ENCODE measurements around the gene IRF2BPL. TPM values are rescaled to one million over a fixed set of nuclear protein-coding genes. Genes with fewer than 3 reads are reported as not detected.
A peak's percentile ranks its signal among the peaks of the same experiment; 100 is the strongest.

Gene IRF2BPL
- total RNA-seq, 1 experiment from 2014 or later: 51.2 TPM

GRCh38 chr14:77062261-77062660, 33.8 kb upstream of the IRF2BPL start:
- no peak for DNase-seq (ENCODE audit: low spot score)
- Histone ChIP-seq H3K9me3 (ENCODE audit: low read depth, low read length, poor library complexity, severe bottlenecking) (no peaks in the 10 kb centered on the region), H3K4me1 (ENCODE audit: insufficient read depth, low read length, poor library complexity, severe bottlenecking) (peaks cover 17% of the 10 kb centered on the region), H3K27ac (ENCODE audit: low read depth, low read length, poor library complexity, severe bottlenecking) (no peak overlapping the region), H3K4me3 (ENCODE audit: low read depth, low read length, poor library complexity, severe bottlenecking) (no peak overlapping the region), H3K36me3 (ENCODE audit: insufficient read depth, low read length, poor library complexity, severe bottlenecking) (no peaks in the 10 kb centered on the region), H3K27me3 (replicated peaks; ENCODE audit: insufficient read depth, low read depth, low read length, poor library complexity) (no peaks in the 10 kb centered on the region)
- ChIA-PET CTCF (no interaction called here), POLR2A (ENCODE audit: low non-redundant PET) (no interaction called here)
- intact Hi-C loops (cut with micrococcal nuclease; ENCODE audit: unreplicated experiment): no loop called here
- BruUV-seq (replicated peaks): no TSS peak
- TF ChIP-seq, protein P1, sequence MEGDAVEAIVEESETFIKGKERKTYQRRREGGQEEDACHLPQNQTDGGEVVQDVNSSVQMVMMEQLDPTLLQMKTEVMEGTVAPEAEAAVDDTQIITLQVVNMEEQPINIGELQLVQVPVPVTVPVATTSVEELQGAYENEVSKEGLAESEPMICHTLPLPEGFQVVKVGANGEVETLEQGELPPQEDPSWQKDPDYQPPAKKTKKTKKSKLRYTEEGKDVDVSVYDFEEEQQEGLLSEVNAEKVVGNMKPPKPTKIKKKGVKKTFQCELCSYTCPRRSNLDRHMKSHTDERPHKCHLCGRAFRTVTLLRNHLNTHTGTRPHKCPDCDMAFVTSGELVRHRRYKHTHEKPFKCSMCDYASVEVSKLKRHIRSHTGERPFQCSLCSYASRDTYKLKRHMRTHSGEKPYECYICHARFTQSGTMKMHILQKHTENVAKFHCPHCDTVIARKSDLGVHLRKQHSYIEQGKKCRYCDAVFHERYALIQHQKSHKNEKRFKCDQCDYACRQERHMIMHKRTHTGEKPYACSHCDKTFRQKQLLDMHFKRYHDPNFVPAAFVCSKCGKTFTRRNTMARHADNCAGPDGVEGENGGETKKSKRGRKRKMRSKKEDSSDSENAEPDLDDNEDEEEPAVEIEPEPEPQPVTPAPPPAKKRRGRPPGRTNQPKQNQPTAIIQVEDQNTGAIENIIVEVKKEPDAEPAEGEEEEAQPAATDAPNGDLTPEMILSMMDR (conservative IDR thresholded peaks at IDR 0.05; ENCODE audit: low read depth, low read length): no peak
- TF ChIP-seq EZH2 (IDR thresholded peaks at IDR 0.05; ENCODE audit: borderline replicate concordance, low read depth, low read length, poor library complexity, severe bottlenecking): no peak

- CTCF ChIA-PET: no interaction called here
- Histone ChIP-seq H3K9me3 (ENCODE audit: low read depth, low read length, poor library complexity, severe bottlenecking) (no peaks in the 10 kb centered on the region), H3K4me3 (ENCODE audit: low read depth, low read length, poor library complexity, severe bottlenecking) (no peak overlapping the region), H3K4me1 (ENCODE audit: insufficient read depth, low read length, poor library complexity, severe bottlenecking) (peaks cover 17% of the 10 kb centered on the region), H3K36me3 (ENCODE audit: insufficient read depth, low read length, poor library complexity, severe bottlenecking) (no peaks in the 10 kb centered on the region), H3K27ac (ENCODE audit: low read depth, low read length, poor library complexity, severe bottlenecking) (no peak overlapping the region), H3K27me3 (replicated peaks; ENCODE audit: insufficient read depth, low read depth, low read length, poor library complexity) (no peaks in the 10 kb centered on the region)
- intact Hi-C loops (cut with micrococcal nuclease; ENCODE audit: unreplicated experiment): no loop called here
- POLR2A ChIA-PET (ENCODE audit: low non-redundant PET): no interaction called here
- DNase-seq (ENCODE audit: low spot score): no peak
- no peak for TF ChIP-seq EZH2 (IDR thresholded peaks at IDR 0.05; ENCODE audit: borderline replicate concordance, low read depth, low read length, poor library complexity, severe bottlenecking)
- TF ChIP-seq, protein P1 (conservative IDR thresholded peaks at IDR 0.05; ENCODE audit: low read depth, low read length): no peak
- no TSS peak for BruUV-seq (replicated peaks)
Observed at GRCh38 chr14:77061630-77062257, 33.2 kb upstream of the IRF2BPL start.

GRCh38 chr14:77059276-77059915, 30.9 kb upstream of the IRF2BPL start:
- TF ChIP-seq, protein P1 (conservative IDR thresholded peaks at IDR 0.05; ENCODE audit: low read depth, low read length): peak; percentile 31
- no peak for TF ChIP-seq EZH2 (IDR thresholded peaks at IDR 0.05; ENCODE audit: borderline replicate concordance, low read depth, low read length, poor library complexity, severe bottlenecking)
- H3K36me3 ChIP-seq (ENCODE audit: insufficient read depth, low read length, poor library complexity, severe bottlenecking): no peaks in the 10 kb centered on the region
- H3K4me1 ChIP-seq (ENCODE audit: insufficient read depth, low read length, poor library complexity, severe bottlenecking): peaks cover 17% of the 10 kb centered on the region
- BruUV-seq (replicated peaks): no TSS peak
- no peaks in the 10 kb centered on the region for H3K27me3 ChIP-seq (replicated peaks; ENCODE audit: insufficient read depth, low read depth, low read length, poor library complexity)
- CTCF ChIA-PET: interaction anchor here (0.5 to 1.5 kb wide), 5 partner anchors 8 to 186 kb away, joined by 3 to 7 read pairs (median 7); no protein-coding TSS in a partner anchor
- no peak overlapping the region for H3K27ac ChIP-seq (ENCODE audit: low read depth, low read length, poor library complexity, severe bottlenecking)
- POLR2A ChIA-PET (ENCODE audit: low non-redundant PET): interaction anchor here (0.5 kb wide), 1 partner anchor 137 kb away, joined by 9 read pairs; no protein-coding TSS in a partner anchor
- peaks cover 3% of the 10 kb centered on the region for H3K9me3 ChIP-seq (ENCODE audit: low read depth, low read length, poor library complexity, severe bottlenecking)
- intact Hi-C loops (cut with micrococcal nuclease; ENCODE audit: unreplicated experiment): no loop called here
- H3K4me3 ChIP-seq (ENCODE audit: low read depth, low read length, poor library complexity, severe bottlenecking): no peak overlapping the region
- DNase-seq (ENCODE audit: low spot score): peak; percentile 85

Measured in A673 (cell line).